Lung (tissue), 12 donors: ENCODE measurements around the gene LMO2. TPM values are rescaled to one million over a fixed set of nuclear protein-coding genes. Genes with fewer than 3 reads are reported as not detected.

Source experiments
- ATAC-seq: fragments of 200-7000 bp; cut with Tn5 transposase; one replicate; pipeline ENCODE4 v1.9.1; 2020; ENCODE audit warnings: moderate number of reproducible peaks; ENCODE audit not compliant: insufficient read depth, low FRiP score
- DNase-seq, 3 donors: peaks; one replicate each; pipeline ENCODE4 v3.0.0-alpha.2; 2013 to 2017
- H3K27ac ChIP-seq, 2 donors: one replicate each; pipeline ENCODE4 v1.5.1; 2013; ENCODE audit warnings: mild to moderate bottlenecking in 2 of 2, moderate library complexity in 2 of 2, control low read depth in 1 of 2, inconsistent platforms in 1 of 2, low read depth in 1 of 2, low read length in 1 of 2
- H3K27me3 ChIP-seq, 3 donors: one replicate each; pipeline ENCODE4 v1.5.1; 2013; ENCODE audit warnings: low read length in 2 of 3; ENCODE audit not compliant: control insufficient read depth in 3 of 3, insufficient read depth in 3 of 3
- H3K36me3 ChIP-seq, 4 donors: one replicate each; pipeline ENCODE4 v1.5.1; 2013; ENCODE audit warnings: low read length in 4 of 4, mild to moderate bottlenecking in 1 of 4, moderate library complexity in 1 of 4; ENCODE audit not compliant: control insufficient read depth in 4 of 4, insufficient read depth in 4 of 4
- H3K4me1 ChIP-seq, 5 donors: one replicate each; pipeline ENCODE4 v1.5.1; 2013; ENCODE audit warnings: low read length in 5 of 5, mild to moderate bottlenecking in 2 of 5, moderate library complexity in 1 of 5; ENCODE audit not compliant: control insufficient read depth in 5 of 5, insufficient read depth in 5 of 5
- H3K4me3 ChIP-seq: one replicate; pipeline ENCODE4 v1.5.1; 2013; ENCODE audit warnings: mild to moderate bottlenecking, control low read depth, moderate library complexity
- H3K9ac ChIP-seq, 2 donors: one replicate each; pipeline ENCODE4 v1.5.1; 2013; ENCODE audit warnings: low read length in 2 of 2, control low read depth in 1 of 2; ENCODE audit not compliant: insufficient read depth in 1 of 2
- H3K9me3 ChIP-seq, 4 donors: one replicate each; pipeline ENCODE4 v1.5.1; 2013; ENCODE audit warnings: low read length in 3 of 4, mild to moderate bottlenecking in 1 of 4, moderate library complexity in 1 of 4; ENCODE audit not compliant: control insufficient read depth in 4 of 4, insufficient read depth in 3 of 4
- WGBS, 2 donors: extraction: QIAGEN DNeasy Blood & Tissue Kit; methylation state at CpG; one replicate each; pipeline ENCODE4 v1.1.7; 2013; 5-methylcytosine and 5-hydroxymethylcytosine counted together
- polyA plus RNA-seq, 2 donors: library from polyadenylated mRNA; stranded (reverse); fragments of 200-250 nt; gene quantifications; one replicate each; pipeline ENCODE4 v1.2.1, GENCODE V29; 2013
- total RNA-seq, 2 donors: library from RNA; depleted of rRNA in 1 of 2; stranded (reverse); fragments of >200 nt in 1 of 2; gene quantifications; one replicate each; pipeline ENCODE4 v1.2.1, GENCODE V29; 2014 to 2021
- TF ChIP-seq, protein P1 (sequence below): IDR thresholded peaks from 2 replicates; pipeline ENCODE4 v1.5.1; 2012; ENCODE audit warnings: mild to moderate bottlenecking; ENCODE audit errors: control extremely low read depth, extremely low read depth
- donor health status: control.
- donor health status: control.
- donor health status: Bipolar disorder and iron deficiency.
- donor health status: healthy.
- donor health status: DM: yes; HTN: yes; CAD: no.

Gene LMO2
- total and polyA plus RNA-seq, 4 donors = 26.6 to 41.3 (median 32.4) TPM

DNA sequence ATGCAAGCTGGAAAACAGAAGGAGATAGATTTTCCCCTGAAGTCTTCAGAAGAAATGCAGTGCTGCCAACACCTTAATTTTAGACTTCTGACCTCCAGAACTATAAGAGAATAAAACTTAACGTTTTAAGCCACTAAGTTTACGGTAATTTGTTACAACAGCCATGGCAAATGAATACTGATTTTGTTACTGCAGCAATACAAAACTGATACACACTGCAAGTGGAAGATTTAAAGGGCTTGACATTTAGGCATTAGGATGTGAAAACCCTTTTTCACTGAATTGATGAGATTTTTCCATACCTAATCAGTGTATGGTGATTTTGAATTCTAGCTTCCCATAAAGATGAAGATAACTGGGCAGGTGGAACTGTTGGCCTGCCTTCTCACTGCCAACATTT is 22.1 kb upstream of the LMO2 start:
- TF ChIP-seq, protein P1, sequence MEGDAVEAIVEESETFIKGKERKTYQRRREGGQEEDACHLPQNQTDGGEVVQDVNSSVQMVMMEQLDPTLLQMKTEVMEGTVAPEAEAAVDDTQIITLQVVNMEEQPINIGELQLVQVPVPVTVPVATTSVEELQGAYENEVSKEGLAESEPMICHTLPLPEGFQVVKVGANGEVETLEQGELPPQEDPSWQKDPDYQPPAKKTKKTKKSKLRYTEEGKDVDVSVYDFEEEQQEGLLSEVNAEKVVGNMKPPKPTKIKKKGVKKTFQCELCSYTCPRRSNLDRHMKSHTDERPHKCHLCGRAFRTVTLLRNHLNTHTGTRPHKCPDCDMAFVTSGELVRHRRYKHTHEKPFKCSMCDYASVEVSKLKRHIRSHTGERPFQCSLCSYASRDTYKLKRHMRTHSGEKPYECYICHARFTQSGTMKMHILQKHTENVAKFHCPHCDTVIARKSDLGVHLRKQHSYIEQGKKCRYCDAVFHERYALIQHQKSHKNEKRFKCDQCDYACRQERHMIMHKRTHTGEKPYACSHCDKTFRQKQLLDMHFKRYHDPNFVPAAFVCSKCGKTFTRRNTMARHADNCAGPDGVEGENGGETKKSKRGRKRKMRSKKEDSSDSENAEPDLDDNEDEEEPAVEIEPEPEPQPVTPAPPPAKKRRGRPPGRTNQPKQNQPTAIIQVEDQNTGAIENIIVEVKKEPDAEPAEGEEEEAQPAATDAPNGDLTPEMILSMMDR = no peak
- Histone ChIP-seq H3K9ac (no peak overlapping the region), H3K4me3 (no peak overlapping the region), H3K36me3 (no peaks in the 10 kb centered on the region), H3K27me3 (no peaks in the 10 kb centered on the region), H3K27ac (no peak overlapping the region), H3K9me3 (peaks cover 0 to 5% (median 3%) of the 10 kb centered on the region in 4 donors), H3K4me1 (peaks cover 0 to 10% (median 6%) of the 10 kb centered on the region in 5 donors)
- DNase-seq (no peak), ATAC-seq (no peak)
- WGBS, 2 donors = 90 to 97% methylated on average over 2 of the region's 2 CpGs

GRCh38 chr11:33912405-33913361 is 20.8 kb upstream of the LMO2 start:
- peaks cover 0 to 10% (median 6%) of the 10 kb centered on the region in 5 donors for H3K4me1 ChIP-seq
- H3K4me3 ChIP-seq = no peak overlapping the region
- 35 to 56% methylated on average over 12 of the region's 12 CpGs for WGBS, 2 donors
- peak overlapping the region in 1 of 2 donors; percentile 59 for H3K27ac ChIP-seq
- no peaks in the 10 kb centered on the region for H3K27me3 ChIP-seq
- peaks cover 0 to 5% (median 2%) of the 10 kb centered on the region in 4 donors for H3K9me3 ChIP-seq
- H3K36me3 ChIP-seq = no peaks in the 10 kb centered on the region
- ATAC-seq (no peak), DNase-seq (peak in 2 of 3 donors; percentile 39 to 74)
- no peak overlapping the region for H3K9ac ChIP-seq
- TF ChIP-seq, protein P1 = no peak

GRCh38 chr11:33910958-33911339 is 19.1 kb upstream of the LMO2 start:
- Histone ChIP-seq H3K4me3 (no peak overlapping the region), H3K9me3 (peaks cover 0 to 5% (median 2%) of the 10 kb centered on the region in 4 donors), H3K4me1 (peaks cover 0 to 10% (median 6%) of the 10 kb centered on the region in 5 donors), H3K36me3 (no peaks in the 10 kb centered on the region), H3K27me3 (no peaks in the 10 kb centered on the region), H3K27ac (no peak overlapping the region), H3K9ac (no peak overlapping the region)
- no peak for ATAC-seq
- TF ChIP-seq, protein P1 = no peak
- no peak for DNase-seq
